Measurements from ENCODE around the gene SDCCAG8. TPM values are rescaled to one million over a fixed set of nuclear protein-coding genes. Genes with fewer than 3 reads are reported as not detected.

The SDCCAG8 gene
- total and polyA plus RNA-seq, 2 experiments from 2014 or later, result 23.3 to 38.5 TPM

- peak in 1 of 2 donors; percentile 48 for DNase-seq (ENCODE audit: low read depth in 1 of 2, low spot score in 1 of 2)
- Histone ChIP-seq H3K4me3 (no peak overlapping the region), H3K9me3 (ENCODE audit: low read depth) (no peaks in the 10 kb centered on the region), H3K27ac (no peak overlapping the region), H3K27me3 (no peaks in the 10 kb centered on the region), H3K4me1 (ENCODE audit: low read depth) (peaks cover 2% of the 10 kb centered on the region), H3K36me3 (peaks cover 3% of the 10 kb centered on the region)
- TF ChIP-seq, protein P1, sequence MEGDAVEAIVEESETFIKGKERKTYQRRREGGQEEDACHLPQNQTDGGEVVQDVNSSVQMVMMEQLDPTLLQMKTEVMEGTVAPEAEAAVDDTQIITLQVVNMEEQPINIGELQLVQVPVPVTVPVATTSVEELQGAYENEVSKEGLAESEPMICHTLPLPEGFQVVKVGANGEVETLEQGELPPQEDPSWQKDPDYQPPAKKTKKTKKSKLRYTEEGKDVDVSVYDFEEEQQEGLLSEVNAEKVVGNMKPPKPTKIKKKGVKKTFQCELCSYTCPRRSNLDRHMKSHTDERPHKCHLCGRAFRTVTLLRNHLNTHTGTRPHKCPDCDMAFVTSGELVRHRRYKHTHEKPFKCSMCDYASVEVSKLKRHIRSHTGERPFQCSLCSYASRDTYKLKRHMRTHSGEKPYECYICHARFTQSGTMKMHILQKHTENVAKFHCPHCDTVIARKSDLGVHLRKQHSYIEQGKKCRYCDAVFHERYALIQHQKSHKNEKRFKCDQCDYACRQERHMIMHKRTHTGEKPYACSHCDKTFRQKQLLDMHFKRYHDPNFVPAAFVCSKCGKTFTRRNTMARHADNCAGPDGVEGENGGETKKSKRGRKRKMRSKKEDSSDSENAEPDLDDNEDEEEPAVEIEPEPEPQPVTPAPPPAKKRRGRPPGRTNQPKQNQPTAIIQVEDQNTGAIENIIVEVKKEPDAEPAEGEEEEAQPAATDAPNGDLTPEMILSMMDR (IDR thresholded peaks at IDR 0.05; ENCODE audit: low read depth, low read length), result no peak
These were observed 20.7 kb upstream of the SDCCAG8 start for GRCh38 chr1:243234978-243235647.

- Histone ChIP-seq H3K4me1 (ENCODE audit: low read depth) (peaks cover 2% of the 10 kb centered on the region), H3K36me3 (peaks cover 3% of the 10 kb centered on the region), H3K27me3 (no peaks in the 10 kb centered on the region), H3K9me3 (ENCODE audit: low read depth) (no peaks in the 10 kb centered on the region), H3K27ac (peak overlapping the region; percentile 2), H3K4me3 (no peak overlapping the region)
- TF ChIP-seq, protein P1 (IDR thresholded peaks at IDR 0.05; ENCODE audit: low read depth, low read length), result no peak
- DNase-seq (ENCODE audit: low read depth in 1 of 2, low spot score in 1 of 2), result no peak
These were observed 19.1 kb upstream of the SDCCAG8 start for GRCh38 chr1:243236604-243237252.

- H3K36me3 ChIP-seq, result no peaks in the 10 kb centered on the region
- DNase-seq (ENCODE audit: low read depth in 1 of 2, low spot score in 1 of 2), result no peak
- H3K27ac ChIP-seq, result no peak overlapping the region
- H3K27me3 ChIP-seq, result no peaks in the 10 kb centered on the region
- TF ChIP-seq, protein P1 (IDR thresholded peaks at IDR 0.05; ENCODE audit: low read depth, low read length), result no peak
- H3K9me3 ChIP-seq (ENCODE audit: low read depth), result no peaks in the 10 kb centered on the region
- no peak overlapping the region for H3K4me3 ChIP-seq
- no peaks in the 10 kb centered on the region for H3K4me1 ChIP-seq (ENCODE audit: low read depth)
These were observed 11.4 kb upstream of the SDCCAG8 start for GRCh38 chr1:243244432-243244841.

- no peak overlapping the region for H3K4me3 ChIP-seq
- H3K27me3 ChIP-seq, result no peaks in the 10 kb centered on the region
- H3K9me3 ChIP-seq (ENCODE audit: low read depth), result no peaks in the 10 kb centered on the region
- no peaks in the 10 kb centered on the region for H3K36me3 ChIP-seq
- H3K27ac ChIP-seq, result no peak overlapping the region
- DNase-seq (ENCODE audit: low read depth in 1 of 2, low spot score in 1 of 2), result peak in 1 of 2 donors; percentile 51
- H3K4me1 ChIP-seq (ENCODE audit: low read depth), result peaks cover 6% of the 10 kb centered on the region
- TF ChIP-seq, protein P1 (IDR thresholded peaks at IDR 0.05; ENCODE audit: low read depth, low read length), result no peak
These were observed 8.9 kb upstream of the SDCCAG8 start for GRCh38 chr1:243246916-243247315.

- DNase-seq (ENCODE audit: low read depth in 1 of 2, low spot score in 1 of 2), result no peak
- Histone ChIP-seq H3K9me3 (ENCODE audit: low read depth) (no peaks in the 10 kb centered on the region), H3K4me1 (ENCODE audit: low read depth) (peaks cover 15% of the 10 kb centered on the region), H3K36me3 (no peaks in the 10 kb centered on the region), H3K27me3 (no peaks in the 10 kb centered on the region), H3K4me3 (no peak overlapping the region), H3K27ac (no peak overlapping the region)
- TF ChIP-seq, protein P1 (IDR thresholded peaks at IDR 0.05; ENCODE audit: low read depth, low read length), result no peak
These were observed 7.9 kb upstream of the SDCCAG8 start for GRCh38 chr1:243247901-243248300.
